Measurements from ENCODE around the gene PCDHGC5.
A peak's percentile ranks its signal among the peaks of the same experiment; 100 is the strongest.

Gene PCDHGC5

GRCh38 chr5:141501761-141502160 is 12.9 kb downstream of the PCDHGC5 start:
- peaks cover 67% of the 10 kb centered on the region for H3K36me3 Mint-ChIP-seq (ENCODE audit: low read depth)
- H3K27me3 Mint-ChIP-seq (ENCODE audit: low read depth): no peaks in the 10 kb centered on the region
- H3K9me3 Mint-ChIP-seq: no peaks in the 10 kb centered on the region
- peak overlapping the region; percentile 30 to 87 (median 82) for H3K27ac Mint-ChIP-seq
- peak overlapping the region in 1 of 3 experiments; percentile 42 for H3K4me3 Mint-ChIP-seq
- peaks cover 53% of the 10 kb centered on the region for H3K4me1 Mint-ChIP-seq
- TF ChIP-seq CTCF (IDR thresholded peaks at IDR 0.05; ENCODE audit: unreplicated experiment in 3 of 3): no peak

- Mint-ChIP-seq H3K4me1 (peaks cover 61% of the 10 kb centered on the region), H3K36me3 (ENCODE audit: low read depth) (peaks cover 57% of the 10 kb centered on the region), H3K27ac (peak overlapping the region; percentile 33 to 99 (median 82)), H3K9me3 (no peaks in the 10 kb centered on the region), H3K27me3 (ENCODE audit: low read depth) (no peaks in the 10 kb centered on the region), H3K4me3 (no peak overlapping the region)
- TF ChIP-seq CTCF (IDR thresholded peaks at IDR 0.05; ENCODE audit: unreplicated experiment in 3 of 3): no peak
Observed at GRCh38 chr5:141503681-141504080, 14.8 kb downstream of the PCDHGC5 start.

- H3K4me1 Mint-ChIP-seq: peaks cover 66% of the 10 kb centered on the region
- TF ChIP-seq CTCF (IDR thresholded peaks at IDR 0.05; ENCODE audit: unreplicated experiment in 3 of 3): no peak
- H3K27me3 Mint-ChIP-seq (ENCODE audit: low read depth): no peaks in the 10 kb centered on the region
Observed at GRCh38 chr5:141504216-141504615, 15.3 kb downstream of the PCDHGC5 start.

GRCh38 chr5:141506381-141507155 is 17.7 kb downstream of the PCDHGC5 start:
- H3K36me3 Mint-ChIP-seq (ENCODE audit: low read depth): peaks cover 53% of the 10 kb centered on the region
- H3K9me3 Mint-ChIP-seq: no peaks in the 10 kb centered on the region
- H3K4me1 Mint-ChIP-seq: peaks cover 77% of the 10 kb centered on the region
- peak overlapping the region in 1 of 3 experiments; percentile 74 for H3K4me3 Mint-ChIP-seq
- H3K27ac Mint-ChIP-seq: peak overlapping the region; percentile 99 to 100 (median 99)
- TF ChIP-seq CTCF (IDR thresholded peaks at IDR 0.05; ENCODE audit: unreplicated experiment in 3 of 3): no peak
- H3K27me3 Mint-ChIP-seq (ENCODE audit: low read depth): no peaks in the 10 kb centered on the region

More at GRCh38 chr5:141504216-141504615, 15.3 kb downstream of the PCDHGC5 start:
- H3K4me3 Mint-ChIP-seq: no peak overlapping the region
- no peaks in the 10 kb centered on the region for H3K9me3 Mint-ChIP-seq
- peaks cover 54% of the 10 kb centered on the region for H3K36me3 Mint-ChIP-seq (ENCODE audit: low read depth)
- H3K27ac Mint-ChIP-seq: peak overlapping the region; percentile 33 to 99 (median 82)

GRCh38 chr5:141507387-141508091 is 18.7 kb downstream of the PCDHGC5 start:
- Mint-ChIP-seq H3K9me3 (no peaks in the 10 kb centered on the region), H3K4me3 (peak overlapping the region; percentile 67 to 79 (median 74)), H3K27ac (peak overlapping the region; percentile 99 to 100 (median 99)), H3K4me1 (peaks cover 74% of the 10 kb centered on the region), H3K36me3 (ENCODE audit: low read depth) (peaks cover 50% of the 10 kb centered on the region), H3K27me3 (ENCODE audit: low read depth) (no peaks in the 10 kb centered on the region)
- no peak for TF ChIP-seq CTCF (IDR thresholded peaks at IDR 0.05; ENCODE audit: unreplicated experiment in 3 of 3)
